Skeletal muscle cell (primary cell): ENCODE results near the gene CCDC88C.

Experiments used
- DNase-seq: peaks from one replicate; pipeline ENCODE4 v3.0.0-alpha.2; 2010; ENCODE audit warnings: low read depth
- H3K4me3 ChIP-seq: 2 replicates; pipeline ENCODE4 v1.5.1; 2011; ENCODE audit warnings: low read depth, mild to moderate bottlenecking, control low read depth, low read length, moderate library complexity

CCDC88C gene

GRCh38 chr14:91402348-91402747 lies 15.3 kb downstream of the CCDC88C start:
- DNase-seq, result no peak
- H3K4me3 ChIP-seq, result no peak overlapping the region

- DNase-seq, result no peak
- no peak overlapping the region for H3K4me3 ChIP-seq
These were observed 15.9 kb downstream of the CCDC88C start for GRCh38 chr14:91401751-91402150.

GRCh38 chr14:91400696-91401095 lies 16.9 kb downstream of the CCDC88C start:
- no peak overlapping the region for H3K4me3 ChIP-seq

GRCh38 chr14:91399868-91400640 lies 17.6 kb downstream of the CCDC88C start:
- no peak for DNase-seq
- H3K4me3 ChIP-seq, result no peak overlapping the region

More at GRCh38 chr14:91400696-91401095, 16.9 kb downstream of the CCDC88C start:
- DNase-seq, result no peak

GRCh38 chr14:91398707-91399106 lies 18.9 kb downstream of the CCDC88C start:
- no peak for DNase-seq
- no peak overlapping the region for H3K4me3 ChIP-seq

- DNase-seq, result no peak
- no peak overlapping the region for H3K4me3 ChIP-seq
These were observed 19.5 kb downstream of the CCDC88C start for GRCh38 chr14:91397965-91398591.

GRCh38 chr14:91396959-91397815 lies 20.4 kb downstream of the CCDC88C start:
- DNase-seq, result no peak
- H3K4me3 ChIP-seq, result no peak overlapping the region

GRCh38 chr14:91396013-91396660 lies 21.5 kb downstream of the CCDC88C start:
- no peak overlapping the region for H3K4me3 ChIP-seq
- no peak for DNase-seq

GRCh38 chr14:91395466-91395865 lies 22.2 kb downstream of the CCDC88C start:
- no peak overlapping the region for H3K4me3 ChIP-seq
- no peak for DNase-seq

- DNase-seq, result no peak
- no peak overlapping the region for H3K4me3 ChIP-seq
These were observed 23.2 kb downstream of the CCDC88C start for GRCh38 chr14:91394105-91395081.

GRCh38 chr14:91392623-91393303 lies 24.9 kb downstream of the CCDC88C start:
- H3K4me3 ChIP-seq, result no peak overlapping the region
- no peak for DNase-seq

GRCh38 chr14:91390165-91390778 lies 27.3 kb downstream of the CCDC88C start:
- DNase-seq, result no peak

GRCh38 chr14:91389150-91389549 lies 28.5 kb downstream of the CCDC88C start:
- H3K4me3 ChIP-seq, result no peak overlapping the region

More at GRCh38 chr14:91390165-91390778, 27.3 kb downstream of the CCDC88C start:
- H3K4me3 ChIP-seq, result no peak overlapping the region

GRCh38 chr14:91388551-91388975 lies 29.1 kb downstream of the CCDC88C start:
- no peak overlapping the region for H3K4me3 ChIP-seq
- no peak for DNase-seq

More at GRCh38 chr14:91389150-91389549, 28.5 kb downstream of the CCDC88C start:
- DNase-seq, result no peak

- no peak for DNase-seq
- H3K4me3 ChIP-seq, result no peak overlapping the region
These were observed 29.7 kb downstream of the CCDC88C start for GRCh38 chr14:91387951-91388381.

- no peak overlapping the region for H3K4me3 ChIP-seq
- DNase-seq, result no peak
These were observed 30.3 kb downstream of the CCDC88C start for GRCh38 chr14:91387169-91387835.

GRCh38 chr14:91385697-91386096 lies 31.9 kb downstream of the CCDC88C start:
- no peak for DNase-seq
- no peak overlapping the region for H3K4me3 ChIP-seq
